GM18907 (cell line): ENCODE measurements around the gene VAMP7.
"Not testable (repeated sequence)": the region's sequence is repeated elsewhere in the genome, so short reads cannot be mapped to it uniquely, and the experiment has no call there.

Experiments
- ATAC-seq: cut with Tn5 transposase; IDR thresholded peaks from one replicate; pipeline ENCODE4 v1.9.1; 2021; ENCODE audit warnings: mild to moderate bottlenecking, moderate library complexity; ENCODE audit not compliant: unreplicated experiment

The VAMP7 gene

DNA sequence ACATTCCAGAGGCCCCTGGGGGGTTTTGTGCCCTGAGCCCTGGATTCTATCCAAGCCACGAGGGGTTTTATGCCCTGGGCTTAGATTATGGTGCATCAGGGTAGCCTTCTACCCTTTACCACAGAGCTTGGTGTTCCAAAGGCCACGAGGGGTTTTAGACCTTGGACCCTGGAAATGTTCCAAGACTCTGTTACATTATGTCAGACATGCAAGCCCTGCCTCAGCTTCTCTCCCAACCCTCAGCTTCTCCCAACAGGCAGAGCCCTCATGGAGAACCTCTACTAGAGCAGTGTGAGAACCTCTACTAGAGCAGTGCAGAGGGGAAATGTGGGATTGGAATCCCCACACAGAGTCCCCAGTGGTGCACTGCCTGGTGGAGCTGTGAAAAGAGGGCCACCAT lies 105.8 kb downstream of the VAMP7 start:
- ATAC-seq, result not testable (repeated sequence)

DNA sequence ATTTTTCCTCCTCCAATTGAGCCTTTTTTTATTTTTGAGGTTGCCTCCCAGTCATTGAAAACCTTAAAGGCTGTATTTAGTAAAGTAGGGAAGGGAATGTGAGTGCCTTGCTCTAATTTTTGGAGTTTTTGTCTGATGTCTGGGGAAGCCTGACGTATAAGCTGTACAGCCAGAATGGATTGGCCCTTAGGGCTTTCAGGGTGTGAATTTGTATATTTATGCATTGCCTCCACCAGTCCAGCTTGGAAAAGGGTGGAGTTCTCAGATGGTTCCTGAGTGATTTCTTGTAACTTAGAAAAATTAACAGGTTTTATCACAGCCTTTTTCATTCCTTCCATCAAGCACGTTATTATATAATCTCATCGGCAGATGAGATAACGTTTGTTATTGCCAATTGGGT lies 107.7 kb downstream of the VAMP7 start:
- no peak for ATAC-seq
